ENCODE data around the gene FAM184B. TPM values are rescaled to one million over a fixed set of nuclear protein-coding genes. Genes with fewer than 3 reads are reported as not detected.

FAM184B gene
- total RNA-seq, 4 donors from 2014 or later: 0.11 to 0.53 (median 0.49) TPM; not detected in 1

- DNase-seq: peak; percentile 98 to 99
- peak within 1 kb of the TSS; percentile 82 to 95 (median 88) for H3K4me3 ChIP-seq
- intact Hi-C loops (cut with DNase I; ENCODE audit: low total_unique reads) (loop anchor here (1.0 kb wide), 2 partner anchors 211 to 233 kb away; partner anchors contain the start of genes LAP3 and LCORL), in situ Hi-C loops (cut with MboI; ENCODE audit: low sequenced_read_pairs in 4 of 4) (loop anchor here (10.0 to 25.0 kb wide), 4 partner anchors 202 to 784 kb away; partner anchors contain the start of gene LCORL (in 2 of the 4))
- ATAC-seq: peak; percentile 99 to 100
- peak within 1 kb of the TSS; percentile 94 to 99 (median 97) for H3K27ac ChIP-seq
- no peaks in the 10 kb centered on the region for H3K27me3 ChIP-seq
- H3K9me3 ChIP-seq: no peaks in the 10 kb centered on the region
- no peaks in the 10 kb centered on the region for H3K36me3 ChIP-seq
- TF ChIP-seq POLR2A (IDR thresholded peaks at IDR 0.05) (peak; percentile 95), CTCF (IDR thresholded peaks at IDR 0.05 in 4 of 5, conservative IDR thresholded peaks at IDR 0.05 in 1 of 5) (no peak)
- peaks cover 43 to 48% of the 10 kb centered on the region in 2 donors for H3K4me1 ChIP-seq
These were observed 29.0 kb upstream of the FAM184B start, which contains the start of the genes DCAF16 and NCAPG for GRCh38 chr4:17810260-17811077. DCAF16 (minus strand) TSS chr4:17810757; CDS start chr4:17804141, 6,616 bp downstream. NCAPG (plus strand) TSS chr4:17810979; CDS start chr4:17811078, 99 bp downstream.

GRCh38 chr4:17809667-17810066, 28.2 kb upstream of the FAM184B start:
- peak overlapping the region; percentile 94 to 99 (median 97) for H3K27ac ChIP-seq
- in situ Hi-C loops (cut with MboI; ENCODE audit: low sequenced_read_pairs in 4 of 4): loop anchor here (5.0 to 25.0 kb wide), 9 partner anchors 195 to 785 kb away; partner anchors contain the start of genes LCORL (in 3 of the 4), LAP3 (in 1 of the 4) and MED28 (in 1 of the 4)

GRCh38 chr4:17807446-17807845, 26.0 kb upstream of the FAM184B start:
- no peak for ATAC-seq
- no peaks in the 10 kb centered on the region for H3K27me3 ChIP-seq
- intact Hi-C loops (cut with DNase I; ENCODE audit: low total_unique reads): loop anchor here (5.0 kb wide), 2 partner anchors 45 to 170 kb away; no protein-coding TSS in a partner anchor
- H3K36me3 ChIP-seq: peaks cover 0 to 18% of the 10 kb centered on the region in 2 donors
- peak overlapping the region in 3 of 4 donors; percentile 41 to 99 (median 94) for H3K27ac ChIP-seq
- TF ChIP-seq POLR2A (IDR thresholded peaks at IDR 0.05) (no peak), CTCF (IDR thresholded peaks at IDR 0.05 in 4 of 5, conservative IDR thresholded peaks at IDR 0.05 in 1 of 5) (no peak)
- H3K9me3 ChIP-seq: no peaks in the 10 kb centered on the region
- no peak for DNase-seq
- peaks cover 43 to 48% of the 10 kb centered on the region in 2 donors for H3K4me1 ChIP-seq
- peak overlapping the region in 1 of 4 donors; percentile 17 for H3K4me3 ChIP-seq
- in situ Hi-C loops (cut with MboI; ENCODE audit: low sequenced_read_pairs in 4 of 4): loop anchor here (5.0 to 25.0 kb wide), 8 partner anchors 193 to 780 kb away; partner anchors contain the start of genes LCORL (in 3 of the 4), LAP3 (in 1 of the 4) and MED28 (in 1 of the 4)

More at GRCh38 chr4:17809667-17810066, 28.2 kb upstream of the FAM184B start:
- no peaks in the 10 kb centered on the region for H3K9me3 ChIP-seq
- DNase-seq (no peak), ATAC-seq (no peak)
- H3K27me3 ChIP-seq: no peaks in the 10 kb centered on the region
- peak overlapping the region; percentile 82 to 95 (median 88) for H3K4me3 ChIP-seq
- TF ChIP-seq POLR2A (IDR thresholded peaks at IDR 0.05) (no peak), CTCF (IDR thresholded peaks at IDR 0.05 in 4 of 5, conservative IDR thresholded peaks at IDR 0.05 in 1 of 5) (no peak)
- intact Hi-C loops (cut with DNase I; ENCODE audit: low total_unique reads): loop anchor here (1.0 to 5.0 kb wide), 4 partner anchors 47 to 232 kb away; partner anchors contain the start of genes LAP3 and LCORL
- H3K4me1 ChIP-seq: peaks cover 43 to 48% of the 10 kb centered on the region in 2 donors
- peaks cover 0 to under 1% of the 10 kb centered on the region in 2 donors for H3K36me3 ChIP-seq

GRCh38 chr4:17805580-17806155, 24.2 kb upstream of the FAM184B start:
- H3K27ac ChIP-seq: no peak overlapping the region
- TF ChIP-seq CTCF (IDR thresholded peaks at IDR 0.05 in 4 of 5, conservative IDR thresholded peaks at IDR 0.05 in 1 of 5) (no peak), POLR2A (IDR thresholded peaks at IDR 0.05) (no peak)
- H3K4me3 ChIP-seq: no peak overlapping the region
- intact Hi-C loops (cut with DNase I; ENCODE audit: low total_unique reads) (loop anchor here (5.0 kb wide), 2 partner anchors 43 to 168 kb away; no protein-coding TSS in a partner anchor), in situ Hi-C loops (cut with MboI; ENCODE audit: low sequenced_read_pairs in 4 of 4) (loop anchor here (5.0 to 25.0 kb wide), 8 partner anchors 191 to 782 kb away; partner anchors contain the start of genes LCORL (in 3 of the 4), LAP3 (in 1 of the 4) and MED28 (in 1 of the 4))
- DNase-seq: no peak
- H3K36me3 ChIP-seq: peaks cover 0 to 18% of the 10 kb centered on the region in 2 donors
- no peaks in the 10 kb centered on the region for H3K9me3 ChIP-seq
- no peak for ATAC-seq
- peaks cover 36 to 37% of the 10 kb centered on the region in 2 donors for H3K4me1 ChIP-seq
- no peaks in the 10 kb centered on the region for H3K27me3 ChIP-seq

Data from gastrocnemius medialis (tissue), 4 donors.